ENCODE results near the gene MLLT10. TPM values are rescaled to one million over a fixed set of nuclear protein-coding genes. Genes with fewer than 3 reads are reported as not detected.

Gene MLLT10
- total and polyA plus RNA-seq, 2 donors (not counting 3 experiments of a cell fraction or from before 2014, with no cell fraction given) = 35.4 to 54.0 TPM

DNA sequence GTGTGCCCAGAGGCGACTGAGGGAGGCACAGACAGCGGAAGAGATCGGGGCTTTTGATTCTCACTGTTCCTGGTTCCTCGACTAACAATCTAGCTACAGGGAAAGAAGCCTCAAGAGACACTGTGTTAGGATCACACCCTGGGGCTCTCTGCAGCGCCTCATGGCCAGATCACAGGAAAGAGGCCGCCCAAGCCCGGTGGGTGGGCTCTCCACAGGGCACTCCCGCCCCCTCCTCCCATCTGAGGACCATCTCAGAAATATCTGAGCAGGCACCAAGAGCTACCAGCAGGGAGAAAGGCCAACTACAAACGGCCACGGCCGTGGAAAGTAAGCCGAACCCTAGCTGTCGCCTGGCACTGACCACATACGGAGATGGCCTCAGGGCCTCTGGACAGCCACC lies 224.2 kb downstream of the MLLT10 start:
- intact Hi-C loops (cut with micrococcal nuclease) = no loop called here
- DNase-seq (ENCODE audit: low read depth, low spot score) = no peak
- POLR2A ChIA-PET = no interaction called here
- Histone ChIP-seq H3K9me3 (replicated peaks; ENCODE audit: control insufficient read depth, insufficient read depth, low read length) (no peaks in the 10 kb centered on the region), H3K4me2 (ENCODE audit: insufficient read depth, low read length) (no peak overlapping the region), H3K4me1 (ENCODE audit: control insufficient read depth, extremely low read depth, insufficient read depth, low read length) (no peaks in the 10 kb centered on the region), H3K9me1 (replicated peaks; ENCODE audit: control insufficient read depth, extremely low read depth, insufficient read depth, low read length) (no peaks in the 10 kb centered on the region), H3K27ac (ENCODE audit: insufficient read depth, low read depth, low read length) (no peak overlapping the region), H3K9ac (replicated peaks; ENCODE audit: extremely low read depth, insufficient read depth, low read length) (no peak overlapping the region), H2AFZ (ENCODE audit: low read depth, low read length) (no peak overlapping the region), H3K36me3 (ENCODE audit: control insufficient read depth in 2 of 2, extremely low read depth in 1 of 2, insufficient read depth in 2 of 2, low read length in 2 of 2) (peaks cover 0 to 3% of the 10 kb centered on the region in 2 experiments), H3K4me3 (replicated peaks in 1 of 3; ENCODE audit: insufficient read depth in 1 of 3, low read depth in 1 of 3, low read length in 3 of 3) (no peak overlapping the region), H4K20me1 (replicated peaks; ENCODE audit: control insufficient read depth, extremely low read depth, insufficient read depth, low read length) (no peaks in the 10 kb centered on the region), H3K79me2 (ENCODE audit: control insufficient read depth, insufficient read depth, low read length) (no peaks in the 10 kb centered on the region), H3K27me3 (ENCODE audit: control insufficient read depth in 2 of 2, insufficient read depth in 2 of 2, low read length in 2 of 2) (no peaks in the 10 kb centered on the region)
- FAIRE-seq = no peak
- dilution Hi-C loops (cut with MboI; ENCODE audit: extremely low pct_ligation_motif_present, low sequenced_read_pairs) = no loop called here
- no TSS peak for BruUV-seq (replicated peaks)
- no peak for TF ChIP-seq POLR2AphosphoS5 (IDR thresholded peaks at IDR 0.05; ENCODE audit: insufficient read depth, low read depth, low read length)
- TF ChIP-seq EZH2 (IDR thresholded peaks at IDR 0.05; ENCODE audit: borderline replicate concordance, low read depth, low read length, severe bottlenecking) = no peak
- TF ChIP-seq MYC (IDR thresholded peaks at IDR 0.05; ENCODE audit: low read depth, low read length) = no peak
- no peak for TF ChIP-seq JUN (IDR thresholded peaks at IDR 0.05; ENCODE audit: borderline replicate concordance, insufficient read depth, insufficient read length, low read depth)
- TF ChIP-seq, protein P1, sequence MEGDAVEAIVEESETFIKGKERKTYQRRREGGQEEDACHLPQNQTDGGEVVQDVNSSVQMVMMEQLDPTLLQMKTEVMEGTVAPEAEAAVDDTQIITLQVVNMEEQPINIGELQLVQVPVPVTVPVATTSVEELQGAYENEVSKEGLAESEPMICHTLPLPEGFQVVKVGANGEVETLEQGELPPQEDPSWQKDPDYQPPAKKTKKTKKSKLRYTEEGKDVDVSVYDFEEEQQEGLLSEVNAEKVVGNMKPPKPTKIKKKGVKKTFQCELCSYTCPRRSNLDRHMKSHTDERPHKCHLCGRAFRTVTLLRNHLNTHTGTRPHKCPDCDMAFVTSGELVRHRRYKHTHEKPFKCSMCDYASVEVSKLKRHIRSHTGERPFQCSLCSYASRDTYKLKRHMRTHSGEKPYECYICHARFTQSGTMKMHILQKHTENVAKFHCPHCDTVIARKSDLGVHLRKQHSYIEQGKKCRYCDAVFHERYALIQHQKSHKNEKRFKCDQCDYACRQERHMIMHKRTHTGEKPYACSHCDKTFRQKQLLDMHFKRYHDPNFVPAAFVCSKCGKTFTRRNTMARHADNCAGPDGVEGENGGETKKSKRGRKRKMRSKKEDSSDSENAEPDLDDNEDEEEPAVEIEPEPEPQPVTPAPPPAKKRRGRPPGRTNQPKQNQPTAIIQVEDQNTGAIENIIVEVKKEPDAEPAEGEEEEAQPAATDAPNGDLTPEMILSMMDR (IDR thresholded peaks at IDR 0.05; ENCODE audit: extremely low read depth in 1 of 2, insufficient read depth in 1 of 2, low read depth in 1 of 2, low read length in 2 of 2) = no peak
- no peak for TF ChIP-seq GATA2 (IDR thresholded peaks at IDR 0.05; ENCODE audit: insufficient read depth, insufficient read length, low read depth, low read length)
- no peak for TF ChIP-seq POLR2A (IDR thresholded peaks at IDR 0.05; ENCODE audit: low read depth, low read length)
- TF ChIP-seq, protein P2, sequence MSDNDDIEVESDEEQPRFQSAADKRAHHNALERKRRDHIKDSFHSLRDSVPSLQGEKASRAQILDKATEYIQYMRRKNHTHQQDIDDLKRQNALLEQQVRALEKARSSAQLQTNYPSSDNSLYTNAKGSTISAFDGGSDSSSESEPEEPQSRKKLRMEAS (IDR thresholded peaks at IDR 0.05; ENCODE audit: insufficient read depth, insufficient read length) = no peak
- TF ChIP-seq FOS (IDR thresholded peaks at IDR 0.05; ENCODE audit: borderline replicate concordance, insufficient read depth, low read length) = no peak
- CTCF ChIA-PET = interaction anchor here (1.1 to 1.6 kb wide), 2 partner anchors 9 to 11 kb away, joined by 3 to 4 read pairs; no protein-coding TSS in a partner anchor

All from endothelial cell of umbilical vein (primary cell).